ENCODE results near the gene INPP5J. TPM values are rescaled to one million over a fixed set of nuclear protein-coding genes. Genes with fewer than 3 reads are reported as not detected.
A peak's percentile ranks its signal among the peaks of the same experiment; 100 is the strongest.

INPP5J gene
- total and polyA plus RNA-seq, 12 donors, result 7.9 to 31.7 (median 16.9) TPM

DNA sequence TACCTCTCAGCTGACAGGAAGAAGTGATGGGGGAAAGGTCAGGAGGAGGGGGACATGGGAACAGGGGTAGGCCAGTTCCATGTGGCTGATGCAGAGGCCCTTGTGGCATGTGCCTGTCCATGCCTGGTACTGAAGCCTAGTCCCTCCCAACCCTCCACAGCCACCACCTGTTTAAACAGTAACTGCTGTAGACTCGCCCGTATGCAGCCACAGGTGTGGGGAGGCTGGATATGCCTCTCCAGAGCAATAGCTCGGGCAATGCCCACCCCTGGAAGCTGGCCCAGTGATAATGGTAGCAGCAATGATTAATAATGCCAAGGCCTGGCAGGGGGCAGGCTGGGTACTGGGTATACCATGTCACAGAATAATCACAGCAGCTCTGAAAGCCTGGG lies 39.4 kb upstream of the INPP5J start:
- TF ChIP-seq, protein P1, sequence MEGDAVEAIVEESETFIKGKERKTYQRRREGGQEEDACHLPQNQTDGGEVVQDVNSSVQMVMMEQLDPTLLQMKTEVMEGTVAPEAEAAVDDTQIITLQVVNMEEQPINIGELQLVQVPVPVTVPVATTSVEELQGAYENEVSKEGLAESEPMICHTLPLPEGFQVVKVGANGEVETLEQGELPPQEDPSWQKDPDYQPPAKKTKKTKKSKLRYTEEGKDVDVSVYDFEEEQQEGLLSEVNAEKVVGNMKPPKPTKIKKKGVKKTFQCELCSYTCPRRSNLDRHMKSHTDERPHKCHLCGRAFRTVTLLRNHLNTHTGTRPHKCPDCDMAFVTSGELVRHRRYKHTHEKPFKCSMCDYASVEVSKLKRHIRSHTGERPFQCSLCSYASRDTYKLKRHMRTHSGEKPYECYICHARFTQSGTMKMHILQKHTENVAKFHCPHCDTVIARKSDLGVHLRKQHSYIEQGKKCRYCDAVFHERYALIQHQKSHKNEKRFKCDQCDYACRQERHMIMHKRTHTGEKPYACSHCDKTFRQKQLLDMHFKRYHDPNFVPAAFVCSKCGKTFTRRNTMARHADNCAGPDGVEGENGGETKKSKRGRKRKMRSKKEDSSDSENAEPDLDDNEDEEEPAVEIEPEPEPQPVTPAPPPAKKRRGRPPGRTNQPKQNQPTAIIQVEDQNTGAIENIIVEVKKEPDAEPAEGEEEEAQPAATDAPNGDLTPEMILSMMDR (IDR thresholded peaks at IDR 0.05), result no peak
- peak; percentile 10 to 17 for DNase-seq
- Histone ChIP-seq H3K27ac (peak overlapping the region; percentile 78 to 98 (median 96)), H3K27me3 (no peaks in the 10 kb centered on the region), H3K36me3 (peaks cover 0 to 42% (median 6%) of the 10 kb centered on the region in 9 donors), H3K4me1 (peaks cover 14 to 71% (median 49%) of the 10 kb centered on the region in 9 donors), H3K4me3 (peak overlapping the region; percentile 27 to 91 (median 74)), H3K9me3 (no peaks in the 10 kb centered on the region)
- intact Hi-C loops (cut with DNase I), result loop anchor here in 8 of 10 donors (2.0 to 10.0 kb wide), 7 partner anchors 36 to 151 kb away; partner anchors contain the start of genes MORC2 (in 6 of the 8) and TUG1 (in 6 of the 8)
- 62 to 73% methylated on average over 3 of the region's 3 CpGs for WGBS, 2 donors
- no peak for ATAC-seq

DNA sequence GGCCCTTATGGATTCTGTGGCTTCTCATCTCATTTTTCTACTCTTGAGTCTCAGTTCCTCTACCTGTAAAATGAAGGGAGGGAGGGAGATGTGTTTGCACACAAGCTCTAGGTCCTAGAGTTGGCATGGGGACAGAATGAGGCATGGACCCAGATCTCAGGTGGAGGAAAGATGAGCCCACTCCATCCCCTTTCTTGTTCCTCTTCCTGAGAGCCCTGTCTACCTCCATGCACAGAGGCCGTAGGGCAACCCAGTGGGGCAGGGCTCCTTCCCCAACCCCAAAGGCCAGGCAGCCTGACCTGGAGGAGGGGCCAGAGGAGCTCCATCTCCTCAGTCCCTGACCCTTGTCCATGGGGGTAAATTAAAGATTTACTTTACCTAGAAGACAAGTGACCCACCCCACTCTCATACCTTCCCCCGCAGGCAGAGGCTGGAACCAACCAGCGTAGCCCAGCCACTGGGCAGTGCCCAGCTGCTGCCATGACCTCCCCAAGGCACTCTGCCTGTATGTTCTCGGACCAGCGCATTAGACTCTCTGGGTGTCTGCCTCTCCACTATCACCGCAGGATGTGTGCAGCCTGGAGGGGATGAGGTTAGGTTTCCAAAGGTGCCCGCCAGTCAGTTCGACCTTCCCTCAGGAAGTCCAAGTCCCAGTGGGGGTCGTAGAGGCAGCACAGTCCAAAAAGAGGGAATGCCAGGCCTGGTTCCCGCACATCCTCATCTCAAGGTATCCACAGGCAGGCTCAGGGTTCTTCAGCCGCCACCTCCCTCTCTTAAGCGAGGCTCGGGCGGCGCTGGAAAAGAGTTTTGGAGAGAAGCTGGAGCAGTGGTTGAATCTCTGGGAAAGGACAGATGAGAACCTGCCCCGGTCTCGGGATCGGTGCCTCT lies 38.6 kb upstream of the INPP5J start:
- intact Hi-C loops (cut with DNase I), result loop anchor here in 9 of 10 donors (1.0 to 10.0 kb wide), 9 partner anchors 37 to 151 kb away; partner anchors contain the start of genes MORC2 (in 7 of the 9) and TUG1 (in 7 of the 9)
- H3K27ac ChIP-seq, result peak overlapping the region; percentile 87 to 98 (median 96)
- no peaks in the 10 kb centered on the region for H3K27me3 ChIP-seq
- H3K9me3 ChIP-seq, result no peaks in the 10 kb centered on the region
- DNase-seq (peak in 1 of 2 donors; percentile 13), ATAC-seq (no peak)
- TF ChIP-seq, protein P1 (IDR thresholded peaks at IDR 0.05), result no peak
- 12 to 13% methylated on average over 18 of the region's 18 CpGs for WGBS, 2 donors
- peak overlapping the region; percentile 46 to 91 (median 74) for H3K4me3 ChIP-seq
- H3K36me3 ChIP-seq, result peaks cover 0 to 50% (median 14%) of the 10 kb centered on the region in 9 donors
- H3K4me1 ChIP-seq, result peaks cover 14 to 79% (median 52%) of the 10 kb centered on the region in 9 donors

DNA sequence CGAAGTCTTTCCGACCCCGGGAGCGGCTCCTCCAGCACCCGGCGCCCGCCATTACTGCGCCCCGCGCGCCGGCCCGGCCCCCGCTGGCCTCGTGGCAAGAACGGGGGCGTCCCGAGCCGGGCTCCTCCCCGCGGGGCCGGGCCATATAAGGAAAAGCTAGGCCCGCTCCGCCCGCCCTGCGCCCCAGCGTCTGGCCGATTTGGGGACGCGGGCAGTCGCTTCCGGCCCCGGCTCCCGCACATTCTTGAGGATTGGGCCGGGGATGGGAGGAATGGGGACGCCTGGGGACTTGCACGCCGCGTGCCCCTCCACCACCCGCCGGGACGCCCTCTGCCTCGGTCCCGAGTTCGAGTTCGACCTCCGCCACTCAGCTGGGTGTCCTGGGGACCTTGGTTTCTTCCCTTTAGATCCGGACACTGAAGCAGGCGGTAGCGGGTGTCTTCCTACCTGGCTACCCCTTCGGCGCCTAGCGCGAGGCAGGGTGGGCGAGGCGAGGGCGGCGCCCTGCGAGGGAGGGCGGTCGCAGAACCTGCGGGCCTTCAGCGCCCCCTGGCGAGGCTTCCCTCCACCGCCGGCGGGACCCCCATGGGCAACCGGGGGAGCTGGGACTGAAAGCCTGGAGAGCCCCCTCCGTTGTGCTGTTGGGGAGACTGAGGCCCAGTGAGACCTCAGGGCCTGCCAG lies 37.8 kb upstream of the INPP5J start:
- intact Hi-C loops (cut with DNase I), result loop anchor here (1.0 to 10.0 kb wide), 11 partner anchors 38 to 150 kb away; partner anchors contain the start of genes MORC2 (in 7 of the 10) and TUG1 (in 7 of the 10)
- TF ChIP-seq, protein P1 (IDR thresholded peaks at IDR 0.05), result peak; percentile 60 to 97 (median 93)
- peaks cover 14 to 86% (median 53%) of the 10 kb centered on the region in 9 donors for H3K4me1 ChIP-seq

DNA sequence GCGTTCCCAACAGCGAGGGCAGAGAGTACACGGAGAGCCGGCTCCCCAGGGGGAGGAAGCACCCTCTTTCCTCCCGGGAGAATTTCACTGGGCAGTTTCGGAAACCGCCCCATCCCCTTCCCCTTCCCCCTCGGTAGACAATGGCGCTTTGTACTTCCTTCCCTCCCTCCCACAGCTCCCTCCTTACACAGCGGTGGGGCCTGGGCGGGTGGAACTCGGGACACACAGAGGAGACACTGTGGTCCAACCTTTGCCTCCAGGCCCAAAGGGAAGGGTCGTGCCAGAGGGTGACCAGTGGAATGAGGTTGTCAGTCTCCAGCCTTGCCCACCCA lies 37.3 kb upstream of the INPP5J start:
- ATAC-seq, result peak; percentile 2 to 22 (median 8)

More for the DNA sequence above, 37.8 kb upstream of the INPP5J start:
- peaks cover 0 to 58% (median 21%) of the 10 kb centered on the region in 9 donors for H3K36me3 ChIP-seq
- peak; percentile 89 to 90 for DNase-seq
- 0 to 1% methylated on average over 62 to 69 of the region's 69 CpGs for WGBS, 2 donors
- H3K27ac ChIP-seq, result peak overlapping the region; percentile 87 to 98 (median 96)
- H3K9me3 ChIP-seq, result no peaks in the 10 kb centered on the region
- no peaks in the 10 kb centered on the region for H3K27me3 ChIP-seq
- H3K4me3 ChIP-seq, result peak overlapping the region; percentile 46 to 91 (median 74)
- peak; percentile 73 to 82 (median 79) for ATAC-seq

More for the DNA sequence above, 37.3 kb upstream of the INPP5J start:
- WGBS, 2 donors, result 16 to 22% methylated on average over 13 of the region's 13 CpGs
- peaks cover 0 to 63% (median 26%) of the 10 kb centered on the region in 9 donors for H3K36me3 ChIP-seq
- H3K27me3 ChIP-seq, result no peaks in the 10 kb centered on the region
- H3K27ac ChIP-seq, result peak overlapping the region; percentile 87 to 98 (median 96)
- H3K4me1 ChIP-seq, result peaks cover 13 to 84% (median 50%) of the 10 kb centered on the region in 9 donors
- H3K9me3 ChIP-seq, result no peaks in the 10 kb centered on the region
- intact Hi-C loops (cut with DNase I), result loop anchor here (1.0 to 10.0 kb wide), 9 partner anchors 62 to 149 kb away; partner anchors contain the start of genes MORC2 (in 1 of the 10) and TUG1 (in 1 of the 10)
- TF ChIP-seq, protein P1 (IDR thresholded peaks at IDR 0.05), result peak in 2 of 9 donors; percentile 21 to 25
- H3K4me3 ChIP-seq, result peak overlapping the region; percentile 46 to 91 (median 74)
- DNase-seq, result peak; percentile 56 to 65

All from heart right ventricle (tissue), 16 donors.